Activated CD4-positive, alpha-beta memory T cell treated with anti-CD3 and anti-CD28 coated beads, Interleukin-2, amount 10 ng/mL, durations not matched to agents 7 days and 5 days (primary cell): Measurements from ENCODE around the gene RIMBP2. TPM values are rescaled to one million over a fixed set of nuclear protein-coding genes. Genes with fewer than 3 reads are reported as not detected.
"Not testable (repeated sequence)": the region's sequence is repeated elsewhere in the genome, so short reads cannot be mapped to it uniquely, and the experiment has no call there.

ENCODE experiments used
- CTCF ChIA-PET: fragments of 350-600 bp; sonication (Branson Sonifier 250); formaldehyde crosslinking; loops from one replicate; lab custom pipeline; 2021; ENCODE audit warnings: antibody characterized with exemption, inconsistent platforms; lab: Charles Lee
- POLR2A ChIA-PET: fragments of 350-600 bp; sonication (Branson Sonifier 250); formaldehyde crosslinking; loops from one replicate; lab custom pipeline; 2021; ENCODE audit warnings: antibody characterized with exemption; lab: Charles Lee
- DNase-seq: peaks from one replicate; pipeline ENCODE4 v3.0.0-alpha.2; 2020
- H3K27ac Mint-ChIP-seq: one replicate; pipeline ENCODE4 v1.8.0; 2021; ENCODE audit warnings: mild to moderate bottlenecking, mixed read lengths
- H3K27me3 Mint-ChIP-seq: one replicate; pipeline ENCODE4 v1.8.0; 2021; ENCODE audit warnings: mixed read lengths
- H3K36me3 Mint-ChIP-seq: one replicate; pipeline ENCODE4 v1.8.0; 2021; ENCODE audit warnings: low read depth, mixed read lengths
- H3K4me1 Mint-ChIP-seq: one replicate; pipeline ENCODE4 v1.8.0; 2021; ENCODE audit warnings: mixed read lengths
- H3K4me3 Mint-ChIP-seq: one replicate; pipeline ENCODE4 v1.8.0; 2021; ENCODE audit warnings: mild to moderate bottlenecking, mixed read lengths
- H3K9me3 Mint-ChIP-seq: one replicate; pipeline ENCODE4 v1.8.0; 2021; ENCODE audit warnings: mixed read lengths
- total RNA-seq, 2 experiments: library from RNA; stranded (reverse); gene quantifications; one replicate each; pipeline ENCODE4 v1.2.3, GENCODE V29; 2021

RIMBP2 gene, protein sequence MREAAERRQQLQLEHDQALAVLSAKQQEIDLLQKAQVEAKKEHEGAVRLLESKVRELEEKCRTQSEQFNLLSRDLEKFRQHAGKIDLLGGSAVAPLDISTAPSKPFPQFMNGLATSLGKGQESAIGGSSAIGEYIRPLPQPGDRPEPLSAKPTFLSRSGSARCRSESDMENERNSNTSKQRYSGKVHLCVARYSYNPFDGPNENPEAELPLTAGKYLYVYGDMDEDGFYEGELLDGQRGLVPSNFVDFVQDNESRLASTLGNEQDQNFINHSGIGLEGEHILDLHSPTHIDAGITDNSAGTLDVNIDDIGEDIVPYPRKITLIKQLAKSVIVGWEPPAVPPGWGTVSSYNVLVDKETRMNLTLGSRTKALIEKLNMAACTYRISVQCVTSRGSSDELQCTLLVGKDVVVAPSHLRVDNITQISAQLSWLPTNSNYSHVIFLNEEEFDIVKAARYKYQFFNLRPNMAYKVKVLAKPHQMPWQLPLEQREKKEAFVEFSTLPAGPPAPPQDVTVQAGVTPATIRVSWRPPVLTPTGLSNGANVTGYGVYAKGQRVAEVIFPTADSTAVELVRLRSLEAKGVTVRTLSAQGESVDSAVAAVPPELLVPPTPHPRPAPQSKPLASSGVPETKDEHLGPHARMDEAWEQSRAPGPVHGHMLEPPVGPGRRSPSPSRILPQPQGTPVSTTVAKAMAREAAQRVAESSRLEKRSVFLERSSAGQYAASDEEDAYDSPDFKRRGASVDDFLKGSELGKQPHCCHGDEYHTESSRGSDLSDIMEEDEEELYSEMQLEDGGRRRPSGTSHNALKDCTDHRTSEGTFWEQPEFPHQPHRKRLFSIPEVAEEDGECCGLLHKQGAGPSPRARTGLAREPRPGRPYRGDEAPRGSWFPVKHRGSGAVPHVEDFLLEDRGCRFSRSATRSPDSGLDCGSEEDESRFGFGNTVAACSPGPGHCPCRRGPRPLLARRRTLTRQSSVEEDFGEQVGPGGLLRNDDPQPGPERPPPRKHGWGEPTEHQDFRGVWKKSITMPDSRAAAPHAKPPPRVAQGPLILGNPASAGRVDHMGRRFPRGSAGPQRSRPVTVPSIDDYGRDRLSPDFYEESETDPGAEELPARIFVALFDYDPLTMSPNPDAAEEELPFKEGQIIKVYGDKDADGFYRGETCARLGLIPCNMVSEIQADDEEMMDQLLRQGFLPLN (N-terminal part only)
- not detected for total RNA-seq

DNA sequence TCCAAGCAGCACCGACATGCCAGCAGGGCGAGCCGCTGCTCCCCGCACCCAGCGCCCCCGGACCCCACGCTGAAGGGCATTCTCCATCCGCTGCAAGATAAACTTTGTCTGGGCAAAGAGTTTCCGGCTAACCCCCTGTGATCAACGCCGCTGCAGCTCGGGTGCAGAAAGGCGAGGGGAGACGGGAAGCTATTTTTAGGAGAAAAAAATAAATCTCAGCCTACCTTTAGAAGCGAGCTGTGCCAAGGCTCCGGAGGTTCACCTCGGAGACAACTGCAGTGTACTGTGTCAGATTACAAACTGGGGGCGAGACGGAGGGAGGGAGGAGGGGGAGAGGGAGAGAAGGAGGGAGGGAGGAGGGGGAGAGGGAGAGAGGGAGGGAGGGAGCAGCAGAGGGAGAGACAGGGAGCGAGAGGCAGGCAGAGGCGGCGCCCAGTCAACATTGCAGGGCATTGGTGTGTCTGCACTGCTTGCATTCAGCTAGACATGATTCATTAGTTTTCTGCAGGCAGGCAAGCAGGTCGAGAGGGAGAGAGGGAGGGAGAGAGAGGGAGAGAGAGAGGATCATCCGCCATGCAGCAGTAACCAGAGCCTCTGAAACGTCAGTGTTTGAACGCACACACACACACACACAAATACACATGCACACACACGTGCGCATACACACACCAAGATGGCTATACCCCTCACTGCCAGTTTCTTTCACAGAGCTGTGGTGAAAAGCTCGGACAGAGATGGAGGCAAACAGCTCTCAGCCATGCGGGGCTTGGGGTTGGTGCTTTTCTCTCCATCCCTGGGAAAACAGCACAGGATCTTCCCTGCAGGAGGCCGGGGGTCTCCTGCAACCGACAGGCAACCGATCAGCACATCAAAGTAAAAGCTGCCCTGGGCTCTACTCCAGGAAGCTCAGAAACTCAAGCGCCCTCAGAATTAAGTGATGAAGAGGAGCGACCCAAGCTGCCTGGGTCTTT lies at the start of gene RIMBP2:
RIMBP2 (minus strand) TSS at position 302 of the 971 bp plus-strand sequence. CDS start 237,286 bp downstream, outside the sequence.
- no peak within 1 kb of the TSS for H3K4me3 Mint-ChIP-seq

DNA sequence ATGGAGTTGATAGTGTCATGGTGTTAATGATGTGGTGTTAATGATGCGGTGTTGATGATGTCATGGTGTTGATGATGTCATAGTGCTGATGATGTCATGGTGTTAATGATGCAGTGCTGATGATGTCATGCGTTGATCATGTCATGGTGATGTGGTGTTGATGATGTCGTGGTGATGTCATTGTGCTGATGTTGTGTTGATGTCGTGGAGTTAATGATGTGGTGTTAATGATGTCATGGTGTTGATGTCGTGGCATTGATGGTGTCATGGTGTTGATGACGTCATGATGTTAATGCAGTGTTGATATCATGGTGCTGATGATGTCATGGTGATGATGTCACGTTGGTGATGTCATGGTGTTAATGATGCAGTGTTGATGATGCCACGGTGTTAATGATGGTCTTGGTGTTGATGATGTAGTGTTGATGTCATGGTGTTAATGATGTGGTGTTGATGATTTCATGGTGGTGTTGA lies 49.1 kb upstream of the RIMBP2 start:
- CTCF ChIA-PET = interaction anchor here (1.1 kb wide), 1 partner anchor 54 kb away, joined by 3 read pairs; no protein-coding TSS in a partner anchor
- Mint-ChIP-seq H3K4me1 (peaks cover 29% of the 10 kb centered on the region), H3K27ac (no peak overlapping the region), H3K36me3 (no peaks in the 10 kb centered on the region), H3K27me3 (peaks cover 3% of the 10 kb centered on the region), H3K4me3 (no peak overlapping the region), H3K9me3 (no peaks in the 10 kb centered on the region)
- DNase-seq = peak; percentile 35
- POLR2A ChIA-PET = no interaction called here

More for the DNA sequence above, at the start of gene RIMBP2:
- ChIA-PET POLR2A (no interaction called here), CTCF (no interaction called here)
- Mint-ChIP-seq H3K4me1 (peaks cover 1% of the 10 kb centered on the region), H3K27ac (no peak within 1 kb of the TSS), H3K27me3 (peaks cover 54% of the 10 kb centered on the region), H3K9me3 (no peaks in the 10 kb centered on the region), H3K36me3 (no peaks in the 10 kb centered on the region)
- no peak for DNase-seq

DNA sequence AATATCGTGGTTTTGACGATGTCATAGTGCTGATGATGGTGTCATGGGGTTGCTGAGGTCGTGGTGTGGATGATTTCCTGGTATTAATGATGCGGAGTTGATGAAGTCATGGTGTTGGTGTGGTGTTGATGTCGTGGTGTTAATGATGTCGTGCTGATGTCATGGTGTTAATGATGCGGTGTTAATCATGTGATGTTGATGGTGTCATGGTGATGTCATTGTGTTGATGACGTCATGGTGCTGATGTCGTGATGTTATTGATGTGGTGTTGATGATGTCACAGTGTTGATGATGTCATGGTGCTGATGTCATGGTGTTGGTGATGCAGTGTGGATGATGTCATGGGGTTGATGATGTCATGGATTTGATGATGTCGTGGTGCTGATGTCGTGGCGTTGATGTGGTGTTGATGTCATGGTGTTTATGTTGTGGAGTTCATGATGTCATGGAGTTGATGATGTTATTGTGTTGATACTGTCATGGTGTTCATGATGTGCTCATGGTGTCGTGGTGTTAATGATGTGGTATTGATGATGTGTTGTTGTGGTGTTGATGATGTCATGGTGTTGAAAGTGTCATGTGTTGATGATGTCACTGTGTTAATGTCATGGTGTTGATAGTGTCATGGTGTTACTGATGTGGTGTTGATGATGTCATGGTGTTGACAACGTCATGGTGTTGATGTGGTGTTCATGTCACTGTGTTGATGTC lies 48.5 kb upstream of the RIMBP2 start:
- ChIA-PET CTCF (no interaction called here), POLR2A (no interaction called here)
- peak; percentile 68 for DNase-seq
- Mint-ChIP-seq H3K9me3 (no peaks in the 10 kb centered on the region), H3K27ac (no peak overlapping the region), H3K4me1 (peaks cover 31% of the 10 kb centered on the region), H3K36me3 (no peaks in the 10 kb centered on the region), H3K27me3 (peaks cover 3% of the 10 kb centered on the region), H3K4me3 (no peak overlapping the region)

DNA sequence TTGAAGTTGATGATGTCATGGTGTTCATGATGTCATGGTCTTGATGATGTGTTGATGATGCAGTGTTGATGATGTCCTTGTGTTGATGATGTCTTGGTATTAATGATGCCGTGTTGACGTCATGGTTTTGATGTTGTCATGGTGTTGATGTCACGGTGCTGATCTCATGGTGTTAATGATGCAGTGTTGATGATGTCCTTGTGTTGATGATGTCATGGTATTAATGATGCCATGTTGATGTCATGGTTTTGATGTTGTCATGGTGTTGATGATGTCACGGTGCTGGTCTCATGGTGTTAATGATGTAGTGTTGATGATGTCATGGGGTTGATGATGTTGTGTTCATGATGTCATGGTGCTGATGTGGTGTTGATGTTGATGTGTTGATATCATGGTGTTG lies 48.0 kb upstream of the RIMBP2 start:
- Mint-ChIP-seq H3K27ac (no peak overlapping the region), H3K4me1 (peaks cover 31% of the 10 kb centered on the region), H3K4me3 (no peak overlapping the region), H3K36me3 (no peaks in the 10 kb centered on the region), H3K9me3 (no peaks in the 10 kb centered on the region), H3K27me3 (peaks cover 3% of the 10 kb centered on the region)
- DNase-seq = no peak
- CTCF ChIA-PET = no interaction called here
- POLR2A ChIA-PET = no interaction called here

DNA sequence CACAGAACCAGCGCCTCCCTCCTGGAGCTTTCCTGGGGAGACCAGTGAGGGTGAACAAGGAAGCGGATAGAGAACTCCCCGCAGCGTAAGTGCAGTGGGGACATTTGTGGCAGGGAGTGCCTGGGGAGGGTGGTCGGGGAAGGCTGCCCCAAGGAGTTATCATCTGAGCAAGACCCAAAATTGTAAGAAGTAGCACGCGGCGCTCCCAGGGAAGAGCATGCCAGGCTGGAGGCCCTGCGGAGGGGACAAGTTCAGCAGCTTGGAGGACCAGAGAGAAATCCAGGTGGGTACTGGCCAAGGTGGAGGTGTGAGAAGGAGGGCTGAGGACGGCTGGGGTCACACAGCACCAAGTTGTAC lies 46.2 kb upstream of the RIMBP2 start:
- POLR2A ChIA-PET = no interaction called here

DNA sequence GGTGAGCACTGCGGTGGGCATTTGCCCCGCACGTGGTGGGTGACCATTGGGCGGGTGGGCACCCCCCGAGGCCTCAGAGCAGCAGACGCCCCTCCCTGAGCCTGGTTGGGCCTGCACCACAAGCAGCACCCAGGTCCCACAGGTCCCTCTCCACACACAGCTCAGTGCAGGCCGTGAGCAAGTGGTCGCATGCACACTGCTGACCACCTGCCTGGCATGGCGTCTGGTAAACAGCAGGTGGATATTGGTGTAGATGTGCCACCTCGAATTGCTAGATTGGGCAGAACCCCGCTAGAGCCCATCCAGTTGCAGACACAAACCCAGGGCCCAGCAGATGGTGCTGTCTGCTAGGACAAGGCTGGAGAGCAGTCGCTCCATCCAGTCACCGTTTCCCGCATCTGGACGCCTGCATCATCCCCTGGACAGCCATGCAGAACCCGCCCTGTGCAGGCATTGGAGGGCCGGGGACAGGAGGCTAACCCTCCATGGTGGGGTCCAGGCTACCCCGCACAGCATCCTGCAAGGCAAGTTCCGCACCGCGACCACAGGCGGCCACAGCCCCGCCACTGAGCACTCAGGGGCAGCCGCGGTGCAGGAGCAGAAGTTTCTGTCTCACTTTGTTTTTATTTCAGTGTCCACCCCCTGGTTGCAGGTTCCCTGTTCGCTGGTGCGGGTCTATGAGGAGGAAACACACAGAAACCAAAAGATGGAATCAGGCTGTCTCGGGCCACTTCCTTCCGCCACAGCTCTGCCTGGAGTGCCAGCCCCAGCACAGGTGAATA lies 45.6 kb upstream of the RIMBP2 start:
- peak overlapping the region; percentile 47 for H3K4me3 Mint-ChIP-seq
- H3K27me3 Mint-ChIP-seq = no peaks in the 10 kb centered on the region
- peak; percentile 66 for DNase-seq
- H3K36me3 Mint-ChIP-seq = no peaks in the 10 kb centered on the region
- ChIA-PET POLR2A (no interaction called here), CTCF (interaction anchor here (0.6 to 2.1 kb wide), 4 partner anchors 14 to 63 kb away, joined by 3 to 7 read pairs (median 3); no protein-coding TSS in a partner anchor)
- H3K9me3 Mint-ChIP-seq = no peaks in the 10 kb centered on the region
- peaks cover 23% of the 10 kb centered on the region for H3K4me1 Mint-ChIP-seq
- no peak overlapping the region for H3K27ac Mint-ChIP-seq

More for the DNA sequence above, 46.2 kb upstream of the RIMBP2 start:
- Mint-ChIP-seq H3K9me3 (no peaks in the 10 kb centered on the region), H3K4me3 (no peak overlapping the region), H3K27me3 (no peaks in the 10 kb centered on the region), H3K36me3 (no peaks in the 10 kb centered on the region), H3K27ac (no peak overlapping the region), H3K4me1 (peaks cover 23% of the 10 kb centered on the region)
- CTCF ChIA-PET = interaction anchor here (0.6 to 2.1 kb wide), 3 partner anchors 14 to 63 kb away, joined by 3 to 7 read pairs (median 3); no protein-coding TSS in a partner anchor
- no peak for DNase-seq

DNA sequence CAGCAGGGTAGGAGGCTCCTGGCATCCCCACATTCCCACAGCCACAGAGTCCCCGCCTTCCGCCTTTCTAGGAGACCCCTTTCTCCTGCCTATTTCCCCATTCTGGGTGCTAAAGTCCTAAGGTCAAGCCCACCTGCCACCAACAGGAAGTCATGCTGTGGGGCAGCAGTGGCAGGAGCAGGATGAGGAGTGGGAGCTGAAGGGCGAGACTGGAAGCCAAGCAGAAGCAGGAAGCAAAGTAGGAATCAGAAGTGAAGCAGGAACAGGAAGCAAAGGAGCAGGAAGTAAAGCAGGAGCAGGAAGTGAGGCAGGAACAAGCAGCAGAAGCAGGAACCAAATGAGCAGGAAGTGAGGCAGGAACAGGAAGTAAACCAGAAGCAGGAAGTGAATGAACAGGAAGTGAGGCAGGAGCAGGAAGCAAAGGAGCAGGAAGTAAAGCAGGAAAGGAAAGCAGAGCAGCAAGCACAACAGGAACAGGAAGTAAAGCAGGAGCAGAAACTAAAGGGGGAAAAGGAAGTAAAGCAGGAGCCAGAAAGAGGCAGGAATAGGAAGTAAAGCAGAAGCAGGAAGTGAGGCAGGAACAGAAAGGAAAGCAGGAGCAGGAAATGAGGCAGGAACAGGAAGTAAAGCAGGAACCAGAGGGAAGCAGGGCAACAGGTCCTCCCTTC lies 38.3 kb upstream of the RIMBP2 start:
- Mint-ChIP-seq H3K36me3 (peaks cover 4% of the 10 kb centered on the region), H3K4me1 (peaks cover 5% of the 10 kb centered on the region), H3K4me3 (no peak overlapping the region), H3K27me3 (no peaks in the 10 kb centered on the region), H3K27ac (peak overlapping the region; percentile 78), H3K9me3 (peaks cover 5% of the 10 kb centered on the region)
- ChIA-PET POLR2A (no interaction called here), CTCF (no interaction called here)
- DNase-seq = no peak

DNA sequence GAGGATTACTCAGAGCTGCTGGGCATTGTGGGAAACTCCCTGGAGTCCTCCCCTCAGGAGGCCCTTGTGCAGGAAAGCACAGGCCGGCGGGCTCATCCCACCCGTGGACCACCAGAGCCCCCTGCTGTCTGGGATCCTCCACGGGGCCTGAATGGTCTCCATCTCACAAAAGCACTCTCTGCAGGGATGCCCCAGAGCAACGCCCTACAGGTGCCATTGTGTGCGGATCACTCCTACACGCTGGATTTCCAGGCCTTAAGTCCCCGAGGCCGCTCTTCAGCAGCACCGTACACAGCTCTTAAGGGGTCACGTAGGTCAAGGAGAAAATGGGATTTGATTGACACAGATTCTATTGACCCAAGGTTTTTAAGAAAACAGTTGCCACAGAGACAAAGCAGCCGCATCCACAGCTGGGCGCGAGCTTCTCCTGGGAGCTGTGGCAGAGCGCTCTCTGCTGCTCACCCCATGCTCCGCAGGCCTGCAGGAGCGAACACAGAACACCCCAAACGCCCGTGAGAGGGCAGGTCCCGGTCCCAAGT lies 36.7 kb upstream of the RIMBP2 start:
- no peak overlapping the region for H3K4me3 Mint-ChIP-seq
- CTCF ChIA-PET = no interaction called here
- peaks cover 4% of the 10 kb centered on the region for H3K36me3 Mint-ChIP-seq
- H3K27ac Mint-ChIP-seq = no peak overlapping the region
- no peak for DNase-seq
- H3K9me3 Mint-ChIP-seq = peaks cover 5% of the 10 kb centered on the region
- H3K27me3 Mint-ChIP-seq = peaks cover 5% of the 10 kb centered on the region
- H3K4me1 Mint-ChIP-seq = peaks cover 8% of the 10 kb centered on the region
- POLR2A ChIA-PET = no interaction called here

DNA sequence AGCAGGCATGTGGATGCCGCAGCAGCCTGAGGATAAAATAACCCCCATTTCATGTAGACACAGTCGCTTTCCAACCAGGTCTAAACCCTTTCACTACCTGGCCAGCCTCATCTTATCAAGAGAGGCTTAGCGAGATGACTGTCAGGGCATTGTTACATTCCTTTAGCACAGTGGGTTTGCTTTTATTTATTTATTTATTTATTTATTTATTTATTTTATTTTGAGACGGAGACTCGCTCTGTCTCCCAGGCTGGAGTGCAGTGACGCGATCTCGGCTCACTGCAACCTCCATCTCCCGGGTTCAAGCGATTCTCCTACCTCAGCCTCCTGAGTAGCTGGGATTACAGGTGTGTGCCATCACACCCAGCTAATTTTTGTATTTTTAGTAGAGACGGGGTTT lies 35.9 kb upstream of the RIMBP2 start:
- POLR2A ChIA-PET, H3K27me3 Mint-ChIP-seq, H3K4me1 Mint-ChIP-seq, H3K4me3 Mint-ChIP-seq, H3K36me3 Mint-ChIP-seq, H3K27ac Mint-ChIP-seq, H3K9me3 Mint-ChIP-seq, CTCF ChIA-PET, DNase-seq: not testable (repeated sequence)

DNA sequence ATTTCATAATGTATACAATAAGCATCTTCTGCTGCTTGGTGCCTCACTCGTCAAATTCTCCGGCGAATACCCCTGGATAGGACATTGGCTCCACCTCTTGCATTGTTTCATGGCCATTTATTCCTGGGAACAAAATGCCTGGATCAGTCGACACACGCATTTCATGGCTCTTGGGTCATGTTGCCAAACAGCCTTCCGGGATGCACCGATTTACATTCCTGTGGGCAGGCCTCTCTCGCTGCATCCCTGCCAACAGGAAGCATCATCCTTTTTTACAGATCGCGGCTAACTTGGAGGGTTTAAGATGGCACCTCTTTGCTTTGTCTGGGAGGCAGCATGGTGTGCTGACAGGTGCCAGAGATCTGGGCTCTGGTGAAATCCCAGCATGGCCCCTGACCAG lies 32.7 kb upstream of the RIMBP2 start:
- peaks cover 5% of the 10 kb centered on the region for H3K4me1 Mint-ChIP-seq
- no peaks in the 10 kb centered on the region for H3K36me3 Mint-ChIP-seq
- H3K4me3 Mint-ChIP-seq = no peak overlapping the region
- H3K9me3 Mint-ChIP-seq = no peaks in the 10 kb centered on the region
- peaks cover 7% of the 10 kb centered on the region for H3K27me3 Mint-ChIP-seq
- no peak overlapping the region for H3K27ac Mint-ChIP-seq
- CTCF ChIA-PET = interaction anchor here (0.7 to 1.6 kb wide), 8 partner anchors 8 to 468 kb away, joined by 3 to 7 read pairs (median 3); no protein-coding TSS in a partner anchor
- POLR2A ChIA-PET = no interaction called here
- DNase-seq = no peak
